Ovary (tissue), 9 donors: ENCODE data around the gene PRICKLE2. TPM values are rescaled to one million over a fixed set of nuclear protein-coding genes. Genes with fewer than 3 reads are reported as not detected.

Experiments
- DNase-seq, 5 donors: peaks; one replicate each; pipeline ENCODE4 v3.0.0-alpha.2; 2019 to 2020
- H3K27ac ChIP-seq, 2 donors: fragments of 200-600 bp; one replicate each; pipeline versions ENCODE4 v1.5.1 to v1.8.0; 2019 to 2022
- H3K27me3 ChIP-seq: fragments of 200-600 bp; one replicate; pipeline ENCODE4 v1.8.0; 2022
- H3K36me3 ChIP-seq: fragments of 200-600 bp; sonication (generic); one replicate; pipeline ENCODE4 v1.5.1; 2019
- H3K4me1 ChIP-seq: one replicate; pipeline ENCODE4 v1.8.1; 2013; ENCODE audit warnings: mild to moderate bottlenecking, moderate library complexity; ENCODE audit not compliant: insufficient read depth
- H3K4me3 ChIP-seq: fragments of 200-600 bp; sonication (generic); one replicate; pipeline ENCODE4 v1.5.1; 2017
- H3K9me3 ChIP-seq, 2 donors: fragments of 200-600 bp in 1 of 2; sonication (generic) in 1 of 2; one replicate each; pipeline versions ENCODE4 v1.5.1 to v1.8.1; 2013 to 2019; ENCODE audit warnings: mild to moderate bottlenecking in 1 of 2, moderate library complexity in 1 of 2
- CTCF ChIP-seq, 3 donors: fragments of 450-650 bp in 2 of 3; fragments of 200-600 bp in 1 of 3; IDR thresholded peaks; one replicate each; pipeline versions ENCODE4 v1.5.1 to v1.8.0; 2016 to 2022; ENCODE audit warnings: antibody characterized with exemption in 3 of 3, mild to moderate bottlenecking in 1 of 3
- EP300 ChIP-seq: sonication (generic); formaldehyde crosslinking; IDR thresholded peaks from one replicate; pipeline ENCODE4 v1.6.1; 2017; ENCODE audit warnings: antibody characterized with exemption
- POLR2A ChIP-seq: fragments of 450-650 bp; IDR thresholded peaks from one replicate; pipeline ENCODE4 v1.6.1; 2017; ENCODE audit warnings: antibody characterized with exemption, mild to moderate bottlenecking, moderate library complexity
- WGBS, 3 donors: extraction: QIAGEN DNeasy Blood & Tissue Kit in 1 of 3; methylation state at CpG; one replicate each; pipeline versions ENCODE4 v1.1.5 to v1.1.7; 2013 to 2017; 5-methylcytosine and 5-hydroxymethylcytosine counted together
- intact Hi-C, 4 donors: fragments of 100-400 bp; cut with DNase I; formaldehyde crosslinking; loops; one replicate each; pipeline versions ENCODE4 v1.11.0 to v1.15.1; 2022 to 2023
- polyA plus RNA-seq, 2 donors: library from polyadenylated mRNA; stranded (reverse); fragments of 200-250 nt in 1 of 2; fragments of 350-450 nt in 1 of 2; fragmentation: Illumina TruSeq in 1 of 2; extraction: RNeasy Lipid Tissue Mini Kit (QIAGEN cat#74804) in 1 of 2; gene quantifications; one replicate each; pipeline ENCODE4 v1.2.3, GENCODE V29; 2013 to 2014
- total RNA-seq, 7 donors: library from RNA; depleted of rRNA in 2 of 7; stranded (reverse); fragments of >200 nt in 2 of 7; fragmentation: NEBNext Ultra II Directional in 3 of 7; extraction: Animal tissue kit (Norgen Biotek cat#: 25700) in 3 of 7; gene quantifications; one replicate each; pipeline versions ENCODE4 v1.1.0 to v1.2.4, GENCODE V29; 2016 to 2023
- donor health status: DM: no; HTN: no; CAD: no; lungs with moderate emphysema.
- donor health status: DM: no; HTN: no; CAD: no.
- donor health status: Bipolar disorder and iron deficiency.
- donor health status: DM: yes; HTN: yes; CAD: no.
- donor health status: DM: no; HTN: no; CAD: no.
- donor health status: DM: yes; HTN: yes; CAD: no.

PRICKLE2 gene
- total and polyA plus RNA-seq, 9 donors: 6.3 to 34.8 (median 25.4) TPM

- intact Hi-C loops: no loop called here
- Histone ChIP-seq H3K27ac (no peak overlapping the region), H3K4me1 (peaks cover 2% of the 10 kb centered on the region), H3K4me3 (no peak overlapping the region), H3K9me3 (no peaks in the 10 kb centered on the region), H3K36me3 (no peaks in the 10 kb centered on the region), H3K27me3 (no peaks in the 10 kb centered on the region)
- WGBS, 3 donors: 70 to 83% (median 79%) methylated on average over 2 of the region's 2 CpGs
- no peak for DNase-seq
- no peak for TF ChIP-seq EP300
- TF ChIP-seq POLR2A: no peak
Measured at GRCh38 chr3:64152086-64152485, 73.2 kb downstream of the PRICKLE2 start.

- no peak for DNase-seq
- Histone ChIP-seq H3K9me3 (no peaks in the 10 kb centered on the region), H3K4me1 (peaks cover 2% of the 10 kb centered on the region), H3K27me3 (no peaks in the 10 kb centered on the region), H3K4me3 (no peak overlapping the region), H3K27ac (no peak overlapping the region), H3K36me3 (no peaks in the 10 kb centered on the region)
- intact Hi-C loops: no loop called here
- 86% methylated on average over 5 of the region's 5 CpGs for WGBS, 3 donors
- TF ChIP-seq EP300 (no peak), POLR2A (no peak)
Measured at GRCh38 chr3:64151342-64151871, 73.9 kb downstream of the PRICKLE2 start.

GRCh38 chr3:64150623-64151207, 74.6 kb downstream of the PRICKLE2 start:
- H3K9me3 ChIP-seq: no peaks in the 10 kb centered on the region
- no peak overlapping the region for H3K4me3 ChIP-seq
- no peak for TF ChIP-seq POLR2A
- TF ChIP-seq EP300: no peak
- no peak for TF ChIP-seq CTCF (IDR thresholded peaks at IDR 0.05)
- 15 to 24% (median 17%) methylated on average over 13 of the region's 13 CpGs for WGBS, 3 donors
- peak in 3 of 5 donors; percentile 27 to 47 (median 38) for DNase-seq
- no peaks in the 10 kb centered on the region for H3K27me3 ChIP-seq
- peaks cover 2% of the 10 kb centered on the region for H3K4me1 ChIP-seq
- H3K36me3 ChIP-seq: no peaks in the 10 kb centered on the region
- intact Hi-C loops: no loop called here
- H3K27ac ChIP-seq: peak overlapping the region in 1 of 2 donors; percentile 2

- Histone ChIP-seq H3K27me3 (no peaks in the 10 kb centered on the region), H3K36me3 (no peaks in the 10 kb centered on the region), H3K4me1 (peaks cover 2% of the 10 kb centered on the region), H3K9me3 (no peaks in the 10 kb centered on the region), H3K27ac (peak overlapping the region in 1 of 2 donors; percentile 2), H3K4me3 (no peak overlapping the region)
- TF ChIP-seq POLR2A (no peak), CTCF (IDR thresholded peaks at IDR 0.05) (no peak), EP300 (no peak)
- intact Hi-C loops: no loop called here
- no peak for DNase-seq
- WGBS, 3 donors: 85 to 91% (median 88%) methylated on average over 6 of the region's 6 CpGs
Measured at GRCh38 chr3:64149886-64150285, 75.4 kb downstream of the PRICKLE2 start.

- Histone ChIP-seq H3K9me3 (no peaks in the 10 kb centered on the region), H3K27me3 (no peaks in the 10 kb centered on the region), H3K36me3 (no peaks in the 10 kb centered on the region), H3K4me1 (peaks cover 2% of the 10 kb centered on the region), H3K27ac (no peak overlapping the region), H3K4me3 (no peak overlapping the region)
- no peak for DNase-seq
- TF ChIP-seq POLR2A (no peak), EP300 (no peak), CTCF (IDR thresholded peaks at IDR 0.05) (no peak)
- WGBS, 3 donors: 92 to 95% (median 92%) methylated on average over 10 of the region's 10 CpGs
- intact Hi-C loops: no loop called here
Measured at GRCh38 chr3:64148955-64149653, 76.2 kb downstream of the PRICKLE2 start.
